ENCODE results near the gene ZKSCAN1. TPM values are rescaled to one million over a fixed set of nuclear protein-coding genes. Genes with fewer than 3 reads are reported as not detected.

Gene ZKSCAN1
- total and polyA plus RNA-seq, 2 donors (not counting 1 experiment from before 2014, with no cell fraction given), result 12.9 to 97.4 TPM

DNA sequence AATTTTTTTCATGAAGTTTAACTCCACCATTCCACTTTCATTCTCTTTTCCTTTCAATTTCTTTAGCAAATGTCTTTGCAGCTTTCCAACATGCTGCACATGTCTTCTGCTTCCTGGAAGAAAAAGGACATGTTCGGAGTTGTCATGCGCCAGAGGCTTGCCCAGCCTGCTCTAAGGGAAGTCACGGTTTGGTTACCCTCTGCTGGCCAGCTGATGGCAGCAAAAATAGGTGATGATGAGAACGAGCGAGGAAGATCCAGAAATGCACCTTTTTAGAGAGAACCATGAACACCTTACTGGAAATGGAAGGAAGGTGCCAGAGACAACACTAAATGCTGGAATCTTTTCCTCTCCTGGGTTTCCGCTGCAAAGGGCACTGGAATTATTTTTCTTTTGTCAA, 29.3 kb downstream of the ZKSCAN1 start:
- peaks cover 21% of the 10 kb centered on the region for H3K4me1 Mint-ChIP-seq
- Histone ChIP-seq H2AFZ (ENCODE audit: insufficient read depth, low read depth, low read length, poor library complexity, severe bottlenecking) (no peak overlapping the region), H3K36me3 (replicated peaks in 1 of 2; ENCODE audit: control extremely low read depth in 1 of 2, control insufficient read depth in 1 of 2, extremely low read depth in 1 of 2, insufficient read depth in 2 of 2, low read length in 1 of 2) (no peaks in the 10 kb centered on the region), H3K9me3 (ENCODE audit: control extremely low read depth in 1 of 3, control insufficient read depth in 2 of 3, insufficient read depth in 1 of 3, low read length in 2 of 3) (no peaks in the 10 kb centered on the region), H3K4me2 (replicated peaks; ENCODE audit: low read depth, low read length, poor library complexity, severe bottlenecking) (peak overlapping the region; percentile 35), H3K4me3 (ENCODE audit: control extremely low read depth in 1 of 5, extremely low read depth in 1 of 5, insufficient read depth in 1 of 5, low read depth in 2 of 5, low read length in 4 of 5) (no peak overlapping the region), H4K20me1 (ENCODE audit: control insufficient read depth, insufficient read depth, low read length, poor library complexity, severe bottlenecking) (no peaks in the 10 kb centered on the region), H3K4me1 (ENCODE audit: control insufficient read depth in 2 of 2, insufficient read depth in 2 of 2, low read length in 2 of 2) (peaks cover 10 to 16% of the 10 kb centered on the region in 2 donors), H3K79me2 (ENCODE audit: control insufficient read depth, insufficient read depth, low read length) (no peaks in the 10 kb centered on the region), H3K27ac (ENCODE audit: low read length in 2 of 2) (no peak overlapping the region), H3K9ac (ENCODE audit: low read length) (no peak overlapping the region), H3K27me3 (replicated peaks in 1 of 4; ENCODE audit: control extremely low read depth in 1 of 4, control insufficient read depth in 3 of 4, insufficient read depth in 4 of 4, low read length in 3 of 4) (no peaks in the 10 kb centered on the region)
- no peaks in the 10 kb centered on the region for H3K9me3 Mint-ChIP-seq (ENCODE audit: insufficient read depth)
- intact Hi-C loops (cut with micrococcal nuclease), result no loop called here
- peak; percentile 42 for DNase-seq
- no peaks in the 10 kb centered on the region for H3K27me3 Mint-ChIP-seq
- ATAC-seq (ENCODE audit: low read depth), result no peak
- 26% methylated on average over 6 of the region's 6 CpGs for WGBS (ENCODE audit: insufficient coverage)
- TF ChIP-seq, protein P1, sequence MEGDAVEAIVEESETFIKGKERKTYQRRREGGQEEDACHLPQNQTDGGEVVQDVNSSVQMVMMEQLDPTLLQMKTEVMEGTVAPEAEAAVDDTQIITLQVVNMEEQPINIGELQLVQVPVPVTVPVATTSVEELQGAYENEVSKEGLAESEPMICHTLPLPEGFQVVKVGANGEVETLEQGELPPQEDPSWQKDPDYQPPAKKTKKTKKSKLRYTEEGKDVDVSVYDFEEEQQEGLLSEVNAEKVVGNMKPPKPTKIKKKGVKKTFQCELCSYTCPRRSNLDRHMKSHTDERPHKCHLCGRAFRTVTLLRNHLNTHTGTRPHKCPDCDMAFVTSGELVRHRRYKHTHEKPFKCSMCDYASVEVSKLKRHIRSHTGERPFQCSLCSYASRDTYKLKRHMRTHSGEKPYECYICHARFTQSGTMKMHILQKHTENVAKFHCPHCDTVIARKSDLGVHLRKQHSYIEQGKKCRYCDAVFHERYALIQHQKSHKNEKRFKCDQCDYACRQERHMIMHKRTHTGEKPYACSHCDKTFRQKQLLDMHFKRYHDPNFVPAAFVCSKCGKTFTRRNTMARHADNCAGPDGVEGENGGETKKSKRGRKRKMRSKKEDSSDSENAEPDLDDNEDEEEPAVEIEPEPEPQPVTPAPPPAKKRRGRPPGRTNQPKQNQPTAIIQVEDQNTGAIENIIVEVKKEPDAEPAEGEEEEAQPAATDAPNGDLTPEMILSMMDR (IDR thresholded peaks at IDR 0.05), result peak; percentile 11
- no peak for TF ChIP-seq EZH2 (IDR thresholded peaks at IDR 0.05; ENCODE audit: borderline replicate concordance, insufficient read depth, low read depth, low read length, poor library complexity, severe bottlenecking)
- ChIA-PET CTCF (interaction anchor here (0.6 to 0.8 kb wide), 4 partner anchors 25 to 787 kb away, joined by 3 read pairs; no protein-coding TSS in a partner anchor), POLR2A (no interaction called here)
- peak overlapping the region; percentile 67 for H3K4me3 Mint-ChIP-seq
- H3K27ac Mint-ChIP-seq, result peak overlapping the region; percentile 28

- peak overlapping the region; percentile 92 for H3K4me2 ChIP-seq (replicated peaks; ENCODE audit: low read depth, low read length, poor library complexity, severe bottlenecking)
- no peaks in the 10 kb centered on the region for H3K9me3 ChIP-seq (ENCODE audit: control extremely low read depth in 1 of 3, control insufficient read depth in 2 of 3, insufficient read depth in 1 of 3, low read length in 2 of 3)
- H3K4me1 Mint-ChIP-seq, result peaks cover 21% of the 10 kb centered on the region
- no peaks in the 10 kb centered on the region for H3K27me3 Mint-ChIP-seq
- ChIA-PET POLR2A (no interaction called here), CTCF (no interaction called here)
- H3K4me1 ChIP-seq (ENCODE audit: control insufficient read depth in 2 of 2, insufficient read depth in 2 of 2, low read length in 2 of 2), result peaks cover 6 to 18% of the 10 kb centered on the region in 2 donors
- H2AFZ ChIP-seq (ENCODE audit: insufficient read depth, low read depth, low read length, poor library complexity, severe bottlenecking), result peak overlapping the region; percentile 100
- DNase-seq (no peak), ATAC-seq (ENCODE audit: low read depth) (no peak)
- H3K27me3 ChIP-seq (replicated peaks in 1 of 4; ENCODE audit: control extremely low read depth in 1 of 4, control insufficient read depth in 3 of 4, insufficient read depth in 4 of 4, low read length in 3 of 4), result no peaks in the 10 kb centered on the region
- no peaks in the 10 kb centered on the region for H3K9me3 Mint-ChIP-seq (ENCODE audit: insufficient read depth)
- H3K79me2 ChIP-seq (ENCODE audit: control insufficient read depth, insufficient read depth, low read length), result peaks cover 7% of the 10 kb centered on the region
- no peaks in the 10 kb centered on the region for H4K20me1 ChIP-seq (ENCODE audit: control insufficient read depth, insufficient read depth, low read length, poor library complexity, severe bottlenecking)
- peak overlapping the region; percentile 97 for H3K4me3 Mint-ChIP-seq
- WGBS (ENCODE audit: insufficient coverage), result 84% methylated on average over 2 of the region's 4 CpGs
- intact Hi-C loops (cut with micrococcal nuclease), result loop anchor here (1.0 to 2.0 kb wide), 5 partner anchors 33 to 130 kb away; partner anchors contain the start of genes TRIM4, ZKSCAN1 and ZNF3
- no peak overlapping the region for H3K27ac ChIP-seq (ENCODE audit: low read length in 2 of 2)
- no peak overlapping the region for H3K9ac ChIP-seq (ENCODE audit: low read length)
- H3K4me3 ChIP-seq (ENCODE audit: control extremely low read depth in 1 of 5, extremely low read depth in 1 of 5, insufficient read depth in 1 of 5, low read depth in 2 of 5, low read length in 4 of 5), result no peak overlapping the region
- H3K27ac Mint-ChIP-seq, result peak overlapping the region; percentile 97
- TF ChIP-seq EZH2 (IDR thresholded peaks at IDR 0.05; ENCODE audit: borderline replicate concordance, insufficient read depth, low read depth, low read length, poor library complexity, severe bottlenecking), result no peak
- TF ChIP-seq, protein P1 (IDR thresholded peaks at IDR 0.05), result no peak
- H3K36me3 ChIP-seq (replicated peaks in 1 of 2; ENCODE audit: control extremely low read depth in 1 of 2, control insufficient read depth in 1 of 2, extremely low read depth in 1 of 2, insufficient read depth in 2 of 2, low read length in 1 of 2), result no peaks in the 10 kb centered on the region
These were observed 33.3 kb downstream of the ZKSCAN1 start for GRCh38 chr7:100048680-100049079.

Measured in B cell (primary cell).